ENCODE results near the gene LUC7L.

DNA sequence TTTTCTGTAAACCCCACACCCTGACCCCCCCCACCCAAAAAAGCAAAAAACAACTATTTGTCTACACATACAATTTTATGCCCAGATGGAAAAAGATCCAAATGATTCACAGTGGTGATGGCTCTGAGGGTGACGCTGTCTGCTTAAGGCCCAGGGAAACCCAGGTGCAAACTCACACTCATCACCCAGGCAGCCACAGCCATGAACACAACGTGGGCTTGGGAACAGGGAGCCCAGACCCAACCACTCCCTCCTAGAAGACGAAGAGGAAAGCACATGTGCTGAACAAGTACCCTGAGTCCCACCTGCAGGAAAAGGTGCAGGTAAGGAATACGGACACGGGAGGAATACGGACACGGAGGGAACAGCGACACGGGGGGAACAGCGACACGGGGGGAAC lies 43.6 kb downstream of the LUC7L start:
- TF ChIP-seq, protein P1, sequence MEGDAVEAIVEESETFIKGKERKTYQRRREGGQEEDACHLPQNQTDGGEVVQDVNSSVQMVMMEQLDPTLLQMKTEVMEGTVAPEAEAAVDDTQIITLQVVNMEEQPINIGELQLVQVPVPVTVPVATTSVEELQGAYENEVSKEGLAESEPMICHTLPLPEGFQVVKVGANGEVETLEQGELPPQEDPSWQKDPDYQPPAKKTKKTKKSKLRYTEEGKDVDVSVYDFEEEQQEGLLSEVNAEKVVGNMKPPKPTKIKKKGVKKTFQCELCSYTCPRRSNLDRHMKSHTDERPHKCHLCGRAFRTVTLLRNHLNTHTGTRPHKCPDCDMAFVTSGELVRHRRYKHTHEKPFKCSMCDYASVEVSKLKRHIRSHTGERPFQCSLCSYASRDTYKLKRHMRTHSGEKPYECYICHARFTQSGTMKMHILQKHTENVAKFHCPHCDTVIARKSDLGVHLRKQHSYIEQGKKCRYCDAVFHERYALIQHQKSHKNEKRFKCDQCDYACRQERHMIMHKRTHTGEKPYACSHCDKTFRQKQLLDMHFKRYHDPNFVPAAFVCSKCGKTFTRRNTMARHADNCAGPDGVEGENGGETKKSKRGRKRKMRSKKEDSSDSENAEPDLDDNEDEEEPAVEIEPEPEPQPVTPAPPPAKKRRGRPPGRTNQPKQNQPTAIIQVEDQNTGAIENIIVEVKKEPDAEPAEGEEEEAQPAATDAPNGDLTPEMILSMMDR (IDR thresholded peaks at IDR 0.05), result no peak
- TF ChIP-seq POLR2A (IDR thresholded peaks at IDR 0.05) (no peak), EP300 (IDR thresholded peaks at IDR 0.05) (no peak)

All from ovary (tissue), 3 donors.